Naive thymus-derived CD4-positive, alpha-beta T cell (primary cell): ENCODE data around the gene RCAN1. TPM values are rescaled to one million over a fixed set of nuclear protein-coding genes. Genes with fewer than 3 reads are reported as not detected.

ENCODE experiments used
- ATAC-seq: fragments of 150-1000 bp; cut with Tn5 transposase; 2 replicates; pipeline ENCODE4 v1.10.0; 2021; ENCODE audit warnings: mild to moderate bottlenecking, moderate library complexity
- CTCF ChIA-PET: fragments of 350-600 bp; sonication (Branson Sonifier 250); formaldehyde crosslinking; loops from one replicate; lab custom pipeline; 2021; ENCODE audit warnings: antibody characterized with exemption; lab: Charles Lee
- POLR2A ChIA-PET: fragments of 350-600 bp; sonication (Branson Sonifier 250); formaldehyde crosslinking; loops from one replicate; lab custom pipeline; 2021; ENCODE audit warnings: antibody characterized with exemption, inconsistent platforms; lab: Charles Lee
- DNase-seq, 9 donors: peaks; one replicate each; pipeline versions ENCODE4 v3.0.0 to v3.0.0-alpha.2; 2020 to 2022; ENCODE audit warnings: mixed read lengths in 1 of 9
- H3K27ac ChIP-seq: one replicate; pipeline ENCODE4 v1.7.0; 2013; ENCODE audit warnings: mild to moderate bottlenecking, low read depth, low read length, moderate library complexity
- H3K27me3 ChIP-seq, 2 donors: one replicate each; pipeline ENCODE4 v1.7.0; 2013; ENCODE audit warnings: low read length in 2 of 2, mild to moderate bottlenecking in 2 of 2, moderate library complexity in 2 of 2; ENCODE audit not compliant: control insufficient read depth in 2 of 2, insufficient read depth in 2 of 2
- H3K36me3 ChIP-seq, 3 experiments: 1 replicate in 2 of 3; 2 replicates in 1 of 3; pipeline ENCODE4 v1.7.0; 2013; ENCODE audit warnings: low read length in 3 of 3, mild to moderate bottlenecking in 3 of 3, moderate library complexity in 1 of 3; ENCODE audit not compliant: insufficient read depth in 3 of 3, control insufficient read depth in 2 of 3
- H3K4me1 ChIP-seq, 2 donors: one replicate each; pipeline ENCODE4 v1.7.0; 2013; ENCODE audit warnings: low read length in 2 of 2, mild to moderate bottlenecking in 2 of 2, moderate library complexity in 1 of 2; ENCODE audit not compliant: control insufficient read depth in 2 of 2, insufficient read depth in 2 of 2
- H3K4me3 ChIP-seq: 2 replicates; pipeline ENCODE4 v1.7.0; 2013; ENCODE audit warnings: mild to moderate bottlenecking, low read length
- H3K9me3 ChIP-seq, 3 experiments: 1 replicate in 2 of 3; 2 replicates in 1 of 3; pipeline ENCODE4 v1.7.0; 2013; ENCODE audit warnings: low read length in 3 of 3; ENCODE audit not compliant: control insufficient read depth in 2 of 3
- H3K27ac Mint-ChIP-seq, 9 donors: one replicate each; pipeline ENCODE4 v1.8.0; 2020 to 2022; ENCODE audit warnings: mixed read lengths in 9 of 9, mild to moderate bottlenecking in 8 of 9, moderate library complexity in 5 of 9, inconsistent platforms in 2 of 9
- H3K27me3 Mint-ChIP-seq, 5 donors: one replicate each; pipeline ENCODE4 v1.8.0; 2021 to 2022; ENCODE audit warnings: mixed read lengths in 5 of 5, mild to moderate bottlenecking in 1 of 5
- H3K36me3 Mint-ChIP-seq, 5 donors: one replicate each; pipeline ENCODE4 v1.8.0; 2020 to 2022; ENCODE audit warnings: mixed read lengths in 5 of 5, mild to moderate bottlenecking in 3 of 5, inconsistent platforms in 1 of 5
- H3K4me1 Mint-ChIP-seq, 7 donors: one replicate each; pipeline ENCODE4 v1.8.0; 2020 to 2022; ENCODE audit warnings: mixed read lengths in 7 of 7, mild to moderate bottlenecking in 3 of 7, inconsistent platforms in 1 of 7
- H3K4me3 Mint-ChIP-seq, 10 donors: one replicate each; pipeline ENCODE4 v1.8.0; 2020 to 2022; ENCODE audit warnings: mild to moderate bottlenecking in 10 of 10, mixed read lengths in 10 of 10, moderate library complexity in 6 of 10, inconsistent platforms in 2 of 10
- H3K9me3 Mint-ChIP-seq, 11 donors: one replicate each; pipeline ENCODE4 v1.8.0; 2020 to 2022; ENCODE audit warnings: mixed read lengths in 11 of 11, mild to moderate bottlenecking in 4 of 11, inconsistent platforms in 1 of 11, moderate library complexity in 1 of 11
- intact Hi-C, 2 donors: fragments of 100-400 bp; cut with micrococcal nuclease; formaldehyde crosslinking; loops; one replicate each; pipeline ENCODE4 v1.15.1; 2023
- polyA plus RNA-seq, 2 donors: library from polyadenylated mRNA; unstranded; fragments of 300-500 nt; fragmentation: Illumina TruSeq; gene quantifications; one replicate each; pipeline ENCODE4 v1.2.3, GENCODE V29; 2021
- total RNA-seq, 6 experiments: library from RNA in 5 of 6; stranded (reverse) in 5 of 6; gene quantifications; 1 replicate in 5 of 6; 2 replicates in 1 of 6; pipeline ENCODE4 v1.2.3 and lab custom pipeline; 2021 to 2026

Gene RCAN1
- total and polyA plus RNA-seq, 7 experiments from 2014 or later: 3.0 to 15.3 (median 5.0) TPM

DNA sequence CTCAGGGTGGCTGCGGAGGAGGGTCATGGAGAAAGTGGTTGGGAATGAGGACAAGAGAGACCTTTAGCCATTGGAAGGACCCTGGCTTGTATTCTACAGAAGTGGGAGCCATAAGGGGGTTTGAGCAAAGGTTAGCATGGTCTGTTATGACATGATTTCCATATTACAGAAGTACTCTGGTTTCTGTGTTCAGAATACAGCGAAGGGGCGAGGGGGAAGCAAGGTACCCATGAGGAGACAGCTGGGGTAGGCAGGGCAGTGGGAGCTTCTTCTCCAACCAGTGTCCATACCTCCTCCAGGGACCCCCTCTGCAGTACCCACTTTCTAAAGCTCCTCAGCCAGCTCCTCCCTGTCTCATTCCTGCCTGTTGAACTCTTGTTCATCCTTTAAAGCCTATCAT, 81.0 kb downstream of the RCAN1 start:
- H3K4me1 ChIP-seq: no peaks in the 10 kb centered on the region
- no peaks in the 10 kb centered on the region for H3K27me3 ChIP-seq
- H3K36me3 ChIP-seq: no peaks in the 10 kb centered on the region
- POLR2A ChIA-PET: no interaction called here
- H3K27me3 Mint-ChIP-seq: no peaks in the 10 kb centered on the region
- no peak overlapping the region for H3K27ac Mint-ChIP-seq
- H3K4me3 ChIP-seq: no peak overlapping the region
- CTCF ChIA-PET: no interaction called here
- intact Hi-C loops: no loop called here
- H3K9me3 ChIP-seq: no peaks in the 10 kb centered on the region
- H3K4me1 Mint-ChIP-seq: peaks cover 0 to 10% (median 0%) of the 10 kb centered on the region in 7 donors
- H3K36me3 Mint-ChIP-seq: peaks cover 0 to 14% (median 6%) of the 10 kb centered on the region in 5 donors
- no peak for ATAC-seq
- no peak overlapping the region for H3K27ac ChIP-seq
- no peak for DNase-seq
- peaks cover 0 to 6% (median 0%) of the 10 kb centered on the region in 11 donors for H3K9me3 Mint-ChIP-seq
- no peak overlapping the region for H3K4me3 Mint-ChIP-seq

DNA sequence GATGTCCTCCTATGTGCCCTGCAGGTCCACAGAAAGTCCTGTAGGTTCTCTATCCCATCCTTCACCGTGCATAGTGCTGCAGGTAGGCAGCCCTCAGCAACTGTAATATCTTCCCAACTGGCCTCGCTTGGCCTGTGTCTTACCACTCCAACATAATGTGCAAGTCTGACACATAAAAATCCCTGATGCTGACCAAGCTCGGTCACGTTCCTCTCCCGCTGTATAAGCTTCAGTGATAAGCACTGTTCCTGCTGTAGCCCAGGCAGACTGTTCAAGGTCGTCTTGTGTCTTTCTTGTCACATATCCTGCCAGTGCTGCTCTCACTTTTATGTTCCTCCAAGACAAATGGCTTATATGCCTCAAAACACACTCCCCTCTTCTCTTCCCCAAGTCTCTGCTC, 83.5 kb downstream of the RCAN1 start:
- Histone ChIP-seq H3K27ac (no peak overlapping the region), H3K36me3 (no peaks in the 10 kb centered on the region), H3K4me1 (no peaks in the 10 kb centered on the region), H3K27me3 (no peaks in the 10 kb centered on the region), H3K4me3 (no peak overlapping the region), H3K9me3 (peaks cover 0 to 4% (median 0%) of the 10 kb centered on the region in 3 experiments)
- intact Hi-C loops: no loop called here
- Mint-ChIP-seq H3K4me3 (no peak overlapping the region), H3K36me3 (peaks cover 0 to 13% (median 4%) of the 10 kb centered on the region in 5 donors), H3K27ac (peak overlapping the region in 1 of 9 donors; percentile 7), H3K4me1 (peaks cover 0 to 21% (median 9%) of the 10 kb centered on the region in 7 donors), H3K9me3 (peaks cover 0 to 17% (median 4%) of the 10 kb centered on the region in 11 donors), H3K27me3 (no peaks in the 10 kb centered on the region)
- DNase-seq (no peak), ATAC-seq (no peak)
- POLR2A ChIA-PET: no interaction called here
- CTCF ChIA-PET: no interaction called here

DNA sequence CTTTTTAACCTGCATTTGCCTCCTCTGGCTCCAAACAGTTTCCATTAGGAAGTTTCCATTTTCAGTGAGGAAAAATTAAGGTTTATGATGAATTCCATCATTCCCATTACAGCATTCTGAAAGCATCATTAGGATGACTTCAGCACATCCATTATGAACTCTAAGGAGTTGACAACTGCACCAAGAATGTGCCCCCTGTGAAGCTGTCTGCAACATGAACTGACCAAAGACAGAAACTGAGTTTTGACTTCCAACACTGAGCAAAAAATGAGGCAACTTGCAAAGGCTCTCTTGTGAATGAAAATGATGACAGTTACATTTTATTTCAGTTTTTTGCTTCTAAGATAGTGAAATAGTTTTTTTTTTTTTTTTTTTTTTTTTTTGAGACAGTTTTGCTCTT, 84.7 kb downstream of the RCAN1 start:
- Mint-ChIP-seq H3K4me3 (no peak overlapping the region), H3K36me3 (peaks cover 0 to 13% (median 4%) of the 10 kb centered on the region in 5 donors), H3K27me3 (no peaks in the 10 kb centered on the region), H3K27ac (no peak overlapping the region), H3K4me1 (peaks cover 0 to 25% (median 13%) of the 10 kb centered on the region in 7 donors), H3K9me3 (peaks cover 0 to 17% (median 4%) of the 10 kb centered on the region in 11 donors)
- Histone ChIP-seq H3K27me3 (no peaks in the 10 kb centered on the region), H3K4me3 (no peak overlapping the region), H3K36me3 (no peaks in the 10 kb centered on the region), H3K4me1 (no peaks in the 10 kb centered on the region), H3K9me3 (peaks cover 0 to 4% (median 0%) of the 10 kb centered on the region in 3 experiments), H3K27ac (no peak overlapping the region)
- POLR2A ChIA-PET: no interaction called here
- ATAC-seq (no peak), DNase-seq (no peak)
- intact Hi-C loops: no loop called here
- CTCF ChIA-PET: no interaction called here

DNA sequence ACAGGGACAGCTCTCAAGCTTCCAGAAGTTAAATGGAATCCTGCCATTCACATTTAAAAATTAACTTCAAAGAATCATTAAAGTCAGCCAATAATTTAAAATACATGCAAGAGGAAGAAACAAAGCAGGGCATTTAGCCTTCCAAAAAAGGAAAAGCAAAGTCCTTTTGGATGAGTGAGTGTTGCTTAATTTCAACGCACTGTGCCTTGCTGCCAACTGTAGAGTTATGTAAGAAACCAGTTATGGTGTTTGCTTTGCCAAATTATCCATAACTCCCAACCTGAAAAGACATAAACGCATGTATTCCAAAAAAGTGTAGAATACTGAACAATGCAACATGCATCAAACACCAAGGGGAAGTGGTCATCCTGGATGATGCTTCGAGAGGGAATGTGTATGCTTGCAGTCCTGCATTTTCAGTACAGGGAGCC, 86.8 kb downstream of the RCAN1 start:
- Histone ChIP-seq H3K9me3 (peaks cover 0 to 4% (median 0%) of the 10 kb centered on the region in 3 experiments), H3K27ac (no peak overlapping the region), H3K4me3 (no peak overlapping the region), H3K36me3 (no peaks in the 10 kb centered on the region), H3K4me1 (no peaks in the 10 kb centered on the region), H3K27me3 (no peaks in the 10 kb centered on the region)
- peaks cover 0 to 9% (median 4%) of the 10 kb centered on the region in 5 donors for H3K36me3 Mint-ChIP-seq
- intact Hi-C loops: no loop called here
- DNase-seq (no peak), ATAC-seq (no peak)
- ChIA-PET CTCF (no interaction called here), POLR2A (no interaction called here)
- H3K4me1 Mint-ChIP-seq: peaks cover 0 to 14% (median 10%) of the 10 kb centered on the region in 7 donors
- no peak overlapping the region for H3K27ac Mint-ChIP-seq
- H3K9me3 Mint-ChIP-seq: peaks cover 0 to 17% (median 4%) of the 10 kb centered on the region in 11 donors
- no peak overlapping the region for H3K4me3 Mint-ChIP-seq
- no peaks in the 10 kb centered on the region for H3K27me3 Mint-ChIP-seq

DNA sequence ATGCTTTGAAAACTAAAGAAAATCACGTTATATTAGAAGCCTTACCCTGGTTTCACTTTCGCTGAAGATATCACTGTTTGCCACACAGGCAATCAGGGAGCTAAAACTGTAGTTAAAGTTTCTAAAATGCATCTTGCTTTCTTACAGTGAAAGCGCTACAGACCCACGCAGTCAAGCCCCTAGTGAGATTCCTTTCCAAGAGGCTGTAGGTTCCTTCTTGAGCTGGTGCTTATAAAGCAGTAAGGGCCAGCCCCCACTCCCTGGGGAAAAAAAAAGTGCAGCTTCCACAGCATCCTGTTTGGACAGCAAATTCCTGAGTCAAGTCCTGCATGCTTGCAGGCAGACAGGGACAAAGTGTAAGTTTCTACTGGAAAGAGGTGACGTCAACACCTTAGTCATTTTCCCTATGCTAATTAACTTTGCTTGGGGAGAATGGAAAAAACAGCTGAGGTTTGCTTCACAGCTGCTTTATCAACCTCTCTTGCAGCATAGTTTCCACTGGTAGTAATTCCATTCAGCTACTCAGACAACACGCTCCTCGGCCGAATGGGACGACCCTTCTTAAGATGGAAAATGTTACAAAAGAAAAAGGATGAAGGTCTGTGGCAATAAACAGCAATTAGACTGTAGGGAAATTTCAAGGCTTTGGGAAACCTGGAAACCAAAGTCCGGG, 88.2 kb downstream of the RCAN1 start:
- peak overlapping the region; percentile 44 to 80 (median 65) for H3K4me3 Mint-ChIP-seq
- Histone ChIP-seq H3K4me3 (peak overlapping the region; percentile 40), H3K27ac (peak overlapping the region; percentile 36), H3K27me3 (no peaks in the 10 kb centered on the region), H3K4me1 (no peaks in the 10 kb centered on the region), H3K9me3 (peaks cover 0 to 4% (median 0%) of the 10 kb centered on the region in 3 experiments), H3K36me3 (peaks cover 0 to 4% (median 0%) of the 10 kb centered on the region in 3 experiments)
- peaks cover 0 to 14% (median 10%) of the 10 kb centered on the region in 7 donors for H3K4me1 Mint-ChIP-seq
- CTCF ChIA-PET: no interaction called here
- DNase-seq: peak in 3 of 9 donors; percentile 2 to 44 (median 10)
- POLR2A ChIA-PET: no interaction called here
- H3K36me3 Mint-ChIP-seq: peaks cover 0 to 10% (median 4%) of the 10 kb centered on the region in 5 donors
- intact Hi-C loops: no loop called here
- H3K9me3 Mint-ChIP-seq: peaks cover 0 to 17% (median 4%) of the 10 kb centered on the region in 11 donors
- ATAC-seq: no peak
- peak overlapping the region in 8 of 9 donors; percentile 11 to 86 (median 73) for H3K27ac Mint-ChIP-seq
- no peaks in the 10 kb centered on the region for H3K27me3 Mint-ChIP-seq

DNA sequence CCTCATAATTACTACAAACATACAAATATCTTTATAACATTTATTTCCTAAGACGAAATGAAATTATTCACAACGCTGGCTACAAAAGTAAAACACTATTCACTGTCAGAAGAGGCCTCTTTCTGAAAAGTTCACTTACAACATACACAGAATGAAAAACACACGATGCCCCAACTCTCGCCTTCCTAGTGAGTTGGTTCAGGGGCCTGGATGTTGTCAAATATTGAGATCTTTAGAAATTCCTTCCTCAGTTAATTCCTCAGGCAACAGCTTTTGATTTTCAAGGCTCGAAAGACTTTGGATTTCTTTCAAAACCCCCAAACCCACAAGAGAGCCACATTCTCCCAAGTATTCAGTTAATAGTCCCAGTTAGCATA, 88.7 kb downstream of the RCAN1 start:
- ChIA-PET POLR2A (no interaction called here), CTCF (no interaction called here)
- peak overlapping the region; percentile 40 for H3K4me3 ChIP-seq
- H3K27me3 ChIP-seq: no peaks in the 10 kb centered on the region
- H3K4me1 Mint-ChIP-seq: peaks cover 0 to 14% (median 10%) of the 10 kb centered on the region in 7 donors
- ATAC-seq (no peak), DNase-seq (no peak)
- H3K27ac ChIP-seq: peak overlapping the region; percentile 36
- peak overlapping the region in 8 of 9 donors; percentile 11 to 86 (median 73) for H3K27ac Mint-ChIP-seq
- peaks cover 0 to 4% (median 0%) of the 10 kb centered on the region in 3 experiments for H3K9me3 ChIP-seq
- H3K27me3 Mint-ChIP-seq: no peaks in the 10 kb centered on the region
- peaks cover 0 to 8% (median 0%) of the 10 kb centered on the region in 3 experiments for H3K36me3 ChIP-seq
- no peaks in the 10 kb centered on the region for H3K4me1 ChIP-seq
- H3K4me3 Mint-ChIP-seq: peak overlapping the region; percentile 44 to 80 (median 65)
- peaks cover 0 to 15% (median 4%) of the 10 kb centered on the region in 5 donors for H3K36me3 Mint-ChIP-seq
- peaks cover 0 to 17% (median 4%) of the 10 kb centered on the region in 11 donors for H3K9me3 Mint-ChIP-seq
- intact Hi-C loops: no loop called here
